Ascending aorta (tissue), 2 donors: ENCODE results near the gene ADCY6. TPM values are rescaled to one million over a fixed set of nuclear protein-coding genes. Genes with fewer than 3 reads are reported as not detected.
A peak's percentile ranks its signal among the peaks of the same experiment; 100 is the strongest.

Experiments
- DNase-seq, 2 donors: peaks; one replicate each; pipeline ENCODE4 v3.0.0-alpha.2; 2019; ENCODE audit warnings: low spot score in 2 of 2
- H3K27ac ChIP-seq, 2 donors: fragments of 200-600 bp; sonication (generic); one replicate each; pipeline ENCODE4 v1.5.1; 2016 to 2017; ENCODE audit warnings: mild to moderate bottlenecking in 1 of 2
- H3K27me3 ChIP-seq: fragments of 200-600 bp; sonication (generic); one replicate; pipeline ENCODE4 v1.5.1; 2017
- H3K36me3 ChIP-seq, 2 donors: fragments of 200-600 bp; sonication (generic); one replicate each; pipeline ENCODE4 v1.5.1; 2016
- H3K4me1 ChIP-seq, 2 donors: fragments of 200-600 bp; sonication (generic); one replicate each; pipeline ENCODE4 v1.5.1; 2016 to 2017; ENCODE audit warnings: mild to moderate bottlenecking in 1 of 2
- H3K4me3 ChIP-seq, 2 donors: fragments of 200-600 bp; sonication (generic); one replicate each; pipeline ENCODE4 v1.5.1; 2016 to 2017; ENCODE audit warnings: mild to moderate bottlenecking in 1 of 2
- H3K9me3 ChIP-seq, 2 donors: fragments of 200-600 bp; sonication (generic); one replicate each; pipeline ENCODE4 v1.5.1; 2016
- intact Hi-C: fragments of 100-400 bp; cut with DNase I; formaldehyde crosslinking; loops from one replicate; pipeline ENCODE4 v1.15.1; 2023
- total RNA-seq: library from RNA; depleted of rRNA; stranded (reverse); fragments of >200 nt; gene quantifications from one replicate; pipeline ENCODE4 v1.1.0, GENCODE V29; 2016
- TF ChIP-seq, protein P1 (sequence below), 3 experiments: fragments of 200-600 bp in 2 of 3; fragments of 450-650 bp in 1 of 3; sonication (generic) in 2 of 3; IDR thresholded peaks; one replicate each; pipeline ENCODE4 v1.5.1; 2016 to 2019; ENCODE audit warnings: antibody characterized with exemption in 3 of 3, mild to moderate bottlenecking in 1 of 3, moderate library complexity in 1 of 3

The ADCY6 gene
- total RNA-seq, 1 donor from 2014 or later: 65.0 TPM

DNA sequence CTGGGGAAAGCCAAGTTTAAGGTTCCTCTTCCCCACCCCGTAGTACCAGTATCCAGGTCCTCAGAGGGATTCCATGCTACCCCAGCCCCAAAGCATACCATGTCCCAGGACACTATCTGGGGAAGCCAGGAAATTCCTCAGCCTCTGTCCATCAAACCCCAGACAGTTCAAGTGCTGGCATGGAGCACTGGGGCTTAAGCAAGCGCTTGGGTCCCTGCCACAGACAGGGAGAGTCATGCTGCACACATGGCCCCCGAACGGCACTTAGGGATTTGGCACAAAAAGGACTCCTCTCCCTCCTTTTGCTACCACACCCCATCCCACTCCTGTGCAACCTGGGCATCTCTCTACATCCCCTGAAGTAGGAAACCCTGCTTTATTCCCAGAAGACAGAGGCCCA, 21.8 kb downstream of the ADCY6 start:
- TF ChIP-seq, protein P1, sequence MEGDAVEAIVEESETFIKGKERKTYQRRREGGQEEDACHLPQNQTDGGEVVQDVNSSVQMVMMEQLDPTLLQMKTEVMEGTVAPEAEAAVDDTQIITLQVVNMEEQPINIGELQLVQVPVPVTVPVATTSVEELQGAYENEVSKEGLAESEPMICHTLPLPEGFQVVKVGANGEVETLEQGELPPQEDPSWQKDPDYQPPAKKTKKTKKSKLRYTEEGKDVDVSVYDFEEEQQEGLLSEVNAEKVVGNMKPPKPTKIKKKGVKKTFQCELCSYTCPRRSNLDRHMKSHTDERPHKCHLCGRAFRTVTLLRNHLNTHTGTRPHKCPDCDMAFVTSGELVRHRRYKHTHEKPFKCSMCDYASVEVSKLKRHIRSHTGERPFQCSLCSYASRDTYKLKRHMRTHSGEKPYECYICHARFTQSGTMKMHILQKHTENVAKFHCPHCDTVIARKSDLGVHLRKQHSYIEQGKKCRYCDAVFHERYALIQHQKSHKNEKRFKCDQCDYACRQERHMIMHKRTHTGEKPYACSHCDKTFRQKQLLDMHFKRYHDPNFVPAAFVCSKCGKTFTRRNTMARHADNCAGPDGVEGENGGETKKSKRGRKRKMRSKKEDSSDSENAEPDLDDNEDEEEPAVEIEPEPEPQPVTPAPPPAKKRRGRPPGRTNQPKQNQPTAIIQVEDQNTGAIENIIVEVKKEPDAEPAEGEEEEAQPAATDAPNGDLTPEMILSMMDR (IDR thresholded peaks at IDR 0.05): no peak
- intact Hi-C loops: no loop called here
- DNase-seq: no peak

DNA sequence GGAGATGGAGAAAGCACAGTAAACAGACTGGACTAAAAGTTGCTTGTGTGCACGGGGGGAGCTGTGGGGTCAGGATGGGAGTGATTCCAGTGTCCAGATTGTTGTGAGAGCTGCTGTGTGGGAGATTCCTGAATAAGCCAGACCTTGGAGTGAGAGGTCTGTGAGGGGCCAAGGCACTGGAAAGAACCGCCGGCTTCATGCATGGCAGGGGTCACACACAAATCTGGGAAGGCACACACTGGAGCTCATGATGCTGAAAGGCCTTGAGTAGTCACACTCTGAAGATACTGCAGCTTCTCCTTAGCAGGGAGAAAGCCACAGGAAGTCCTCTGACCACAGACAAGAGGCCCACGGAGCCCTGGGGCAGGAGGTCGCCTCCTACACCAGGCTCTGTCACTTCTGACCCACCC, 23.1 kb downstream of the ADCY6 start:
- peaks cover 42 to 46% of the 10 kb centered on the region in 2 donors for H3K36me3 ChIP-seq
- H3K27me3 ChIP-seq: no peaks in the 10 kb centered on the region
- intact Hi-C loops: no loop called here
- no peak overlapping the region for H3K4me3 ChIP-seq
- TF ChIP-seq, protein P1 (IDR thresholded peaks at IDR 0.05): no peak
- DNase-seq: no peak
- H3K9me3 ChIP-seq: no peaks in the 10 kb centered on the region
- H3K27ac ChIP-seq: peak overlapping the region in 1 of 2 donors; percentile 60
- H3K4me1 ChIP-seq: peaks cover 6 to 8% of the 10 kb centered on the region in 2 donors

More for the DNA sequence above, 21.8 kb downstream of the ADCY6 start:
- Histone ChIP-seq H3K9me3 (no peaks in the 10 kb centered on the region), H3K4me3 (no peak overlapping the region), H3K4me1 (peaks cover 6 to 8% of the 10 kb centered on the region in 2 donors), H3K36me3 (peaks cover 55 to 59% of the 10 kb centered on the region in 2 donors), H3K27ac (peak overlapping the region; percentile 27 to 60), H3K27me3 (no peaks in the 10 kb centered on the region)

DNA sequence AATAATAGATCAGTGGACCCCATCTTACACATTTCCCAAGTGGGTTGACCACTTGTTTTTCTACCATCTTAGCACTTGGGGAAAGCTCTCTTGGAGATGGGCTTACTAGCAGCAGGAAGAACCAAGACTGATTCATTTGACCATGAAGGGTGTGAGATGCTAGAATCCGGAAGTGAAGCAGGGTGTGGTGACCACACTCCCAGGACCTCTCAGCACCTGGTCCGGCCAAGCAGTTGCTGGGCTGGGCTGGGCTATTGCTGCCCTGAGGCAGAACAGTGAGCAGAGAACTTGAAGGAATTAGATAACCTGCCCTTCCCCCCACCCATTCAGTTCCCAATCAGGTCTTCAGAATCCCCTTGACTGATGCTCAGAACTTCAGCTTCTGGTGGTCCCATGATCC, 24.4 kb downstream of the ADCY6 start:
- no peaks in the 10 kb centered on the region for H3K9me3 ChIP-seq
- no peak overlapping the region for H3K27ac ChIP-seq
- no peak overlapping the region for H3K4me3 ChIP-seq
- H3K27me3 ChIP-seq: no peaks in the 10 kb centered on the region
- no peak for DNase-seq
- TF ChIP-seq, protein P1 (IDR thresholded peaks at IDR 0.05): no peak
- H3K4me1 ChIP-seq: peaks cover 6 to 8% of the 10 kb centered on the region in 2 donors
- intact Hi-C loops: no loop called here
- peaks cover 30 to 35% of the 10 kb centered on the region in 2 donors for H3K36me3 ChIP-seq

DNA sequence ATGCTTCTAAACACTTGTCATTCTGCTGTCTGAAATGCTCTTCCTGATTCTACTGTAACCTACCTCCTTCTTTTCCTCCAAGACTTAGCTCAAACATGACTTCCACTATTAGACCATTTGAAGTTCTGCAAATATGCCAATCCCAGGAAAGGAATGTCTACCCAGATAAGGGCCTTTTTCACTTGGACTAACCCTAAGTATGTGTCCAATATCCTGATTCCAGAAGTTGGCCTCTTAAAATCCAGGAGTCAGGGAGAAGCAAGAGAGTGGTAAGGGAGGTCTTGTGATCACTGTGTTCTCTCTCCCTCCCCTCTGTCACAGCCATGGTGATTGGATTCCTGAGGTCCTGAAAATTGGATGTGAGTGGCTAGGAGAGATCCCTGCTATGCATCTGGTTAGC, 30.2 kb downstream of the ADCY6 start:
- no peaks in the 10 kb centered on the region for H3K9me3 ChIP-seq
- intact Hi-C loops: no loop called here
- H3K4me1 ChIP-seq: no peaks in the 10 kb centered on the region
- TF ChIP-seq, protein P1 (IDR thresholded peaks at IDR 0.05): no peak
- H3K36me3 ChIP-seq: no peaks in the 10 kb centered on the region
- no peak overlapping the region for H3K4me3 ChIP-seq
- no peak overlapping the region for H3K27ac ChIP-seq
- no peaks in the 10 kb centered on the region for H3K27me3 ChIP-seq
- DNase-seq: no peak

DNA sequence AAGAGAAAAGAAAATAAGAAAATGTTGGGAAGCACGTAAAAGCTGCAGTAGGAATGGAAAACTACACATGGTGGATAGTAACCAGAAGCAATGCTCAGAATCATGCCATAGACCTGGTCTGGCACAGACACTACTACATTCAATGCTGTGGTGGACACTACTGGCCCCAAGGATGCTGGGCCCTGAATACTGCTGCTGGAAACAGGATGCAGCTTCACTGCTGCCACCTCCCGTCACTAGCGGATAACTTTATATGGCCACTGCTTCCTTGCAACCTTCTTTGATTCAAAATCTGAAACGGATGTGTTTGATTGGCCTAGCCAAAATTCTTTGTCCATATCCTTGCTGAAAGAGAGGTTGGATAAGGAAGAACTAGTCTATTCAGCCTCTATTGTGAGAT, 30.7 kb downstream of the ADCY6 start:
- no peak for DNase-seq
- no peak overlapping the region for H3K27ac ChIP-seq
- H3K27me3 ChIP-seq: no peaks in the 10 kb centered on the region
- intact Hi-C loops: no loop called here
- H3K9me3 ChIP-seq: no peaks in the 10 kb centered on the region
- TF ChIP-seq, protein P1 (IDR thresholded peaks at IDR 0.05): no peak
- no peaks in the 10 kb centered on the region for H3K36me3 ChIP-seq
- H3K4me3 ChIP-seq: no peak overlapping the region
- no peaks in the 10 kb centered on the region for H3K4me1 ChIP-seq

DNA sequence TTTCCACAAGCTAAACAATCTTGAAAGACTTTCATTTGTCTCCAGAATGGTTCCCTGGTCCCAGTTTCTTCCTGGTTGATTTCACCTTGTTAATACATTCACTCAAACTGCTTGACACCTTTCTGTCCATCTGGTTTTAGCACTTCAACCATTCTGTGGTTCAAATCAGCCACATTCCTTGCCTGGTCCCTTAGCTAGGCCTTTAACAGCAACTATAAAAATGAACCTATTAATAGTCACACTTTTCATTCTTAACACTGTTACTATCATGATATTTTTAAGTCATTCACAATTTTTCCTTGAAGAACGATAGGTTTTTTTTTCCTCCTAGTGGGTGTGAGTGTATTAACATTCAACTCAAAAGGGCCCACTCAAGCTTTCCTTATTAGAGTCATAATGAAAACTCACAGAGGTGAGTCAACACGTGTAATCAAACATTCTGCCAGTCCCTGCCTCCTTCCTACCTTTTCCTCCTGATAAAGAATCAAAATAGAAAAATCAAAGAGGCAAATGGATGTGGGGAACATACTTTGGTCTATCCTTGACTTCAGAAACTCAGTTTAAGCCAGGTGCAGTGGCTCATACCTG, 38.0 kb downstream of the ADCY6 start:
- Histone ChIP-seq H3K4me1 (no peaks in the 10 kb centered on the region), H3K27ac (no peak overlapping the region), H3K27me3 (no peaks in the 10 kb centered on the region), H3K36me3 (no peaks in the 10 kb centered on the region), H3K9me3 (no peaks in the 10 kb centered on the region), H3K4me3 (no peak overlapping the region)
- TF ChIP-seq, protein P1 (IDR thresholded peaks at IDR 0.05): no peak
- intact Hi-C loops: no loop called here
- DNase-seq: no peak
